ENCODE data around the gene CRB2. TPM values are rescaled to one million over a fixed set of nuclear protein-coding genes. Genes with fewer than 3 reads are reported as not detected.
A peak's percentile ranks its signal among the peaks of the same experiment; 100 is the strongest.

Gene CRB2
- total and polyA plus RNA-seq, 2 experiments from 2014 or later: 5.5 to 7.0 TPM

DNA sequence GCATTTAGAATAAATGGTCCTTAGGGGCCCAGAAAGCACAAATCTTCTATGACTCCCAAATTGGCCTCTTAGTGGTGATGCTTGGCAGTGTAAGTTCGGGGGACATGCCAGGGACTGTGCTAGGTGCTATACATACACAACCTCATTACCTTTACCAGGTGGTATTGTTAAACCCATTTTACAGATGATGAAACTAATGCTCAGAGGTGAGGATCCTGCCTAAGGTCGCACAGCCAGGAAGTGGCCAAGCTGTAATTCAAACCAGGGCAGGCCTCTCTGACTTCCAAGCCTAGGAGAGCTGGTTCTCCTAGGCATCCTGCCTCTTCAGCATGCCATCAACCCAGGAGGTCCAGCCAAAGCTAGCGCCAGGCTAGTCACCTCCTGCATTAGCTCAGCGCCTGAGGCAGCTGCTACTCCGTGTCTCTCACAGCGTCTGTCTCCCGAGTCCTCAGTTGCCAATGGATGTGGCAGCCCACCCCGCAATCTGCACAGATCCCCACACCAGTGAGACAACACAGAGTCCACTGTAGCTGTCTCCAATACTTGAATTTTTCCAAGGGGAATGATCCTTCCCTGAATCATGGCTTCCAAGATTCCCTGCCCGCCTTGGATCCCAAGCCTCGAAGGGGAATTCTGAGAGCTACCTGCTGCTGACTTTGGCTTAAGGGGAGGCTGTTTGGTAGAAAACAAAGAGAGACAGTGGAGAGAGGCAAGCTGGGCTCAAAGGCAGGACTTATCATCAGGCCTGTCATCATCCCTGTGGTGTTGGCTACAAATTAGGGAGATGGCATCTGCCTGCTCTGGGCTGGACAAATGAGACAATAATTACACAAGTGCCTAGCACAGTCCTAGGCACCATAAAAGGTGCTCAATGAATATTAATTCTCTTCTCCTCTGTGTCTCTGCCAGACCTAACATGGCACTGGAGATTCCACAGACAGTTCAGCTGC, 52.6 kb downstream of the CRB2 start:
- Histone ChIP-seq H3K36me3 (replicated peaks; ENCODE audit: insufficient read depth, low read depth) (no peaks in the 10 kb centered on the region), H3K79me2 (no peaks in the 10 kb centered on the region)

DNA sequence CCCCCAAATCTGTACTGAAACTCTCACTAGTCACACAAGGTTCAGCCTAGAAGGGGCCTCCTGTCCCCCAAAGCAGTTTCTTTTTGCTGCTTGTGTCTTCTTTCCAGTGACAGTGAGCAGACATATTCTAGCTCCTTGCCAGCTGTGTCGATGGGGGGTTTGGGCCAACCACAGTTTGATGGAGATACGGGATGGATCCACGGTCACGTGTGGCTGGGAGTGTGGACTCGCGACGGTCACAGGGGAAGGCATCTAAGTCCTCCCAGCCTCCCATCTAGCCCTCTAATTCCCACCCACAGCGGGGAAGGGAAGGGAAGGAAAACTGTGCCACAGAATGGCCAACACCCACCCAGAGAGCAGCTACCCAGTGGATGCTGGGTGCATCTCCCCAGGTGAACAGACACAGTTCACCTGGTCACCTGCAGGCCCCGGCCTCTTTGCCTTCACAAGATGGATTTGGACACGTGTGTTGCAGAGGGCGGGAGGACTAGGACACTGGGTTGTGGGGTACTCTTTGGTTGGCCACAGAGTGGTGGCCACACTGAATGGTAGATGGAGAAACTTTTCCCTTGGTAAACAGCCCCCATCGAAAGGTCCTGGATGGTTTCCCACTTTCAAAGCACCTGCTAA, 54.4 kb downstream of the CRB2 start:
- Histone ChIP-seq H3K79me2 (no peaks in the 10 kb centered on the region), H3K4me3 (no peak overlapping the region), H2AFZ (no peak overlapping the region), H3K27me3 (no peaks in the 10 kb centered on the region), H3K4me2 (no peak overlapping the region), H3K36me3 (replicated peaks; ENCODE audit: insufficient read depth, low read depth) (no peaks in the 10 kb centered on the region), H3K9me3 (ENCODE audit: low read depth) (no peaks in the 10 kb centered on the region), H3K27ac (no peak overlapping the region), H3K4me1 (ENCODE audit: insufficient read depth) (peaks cover 10% of the 10 kb centered on the region), H3K9me2 (replicated peaks; ENCODE audit: insufficient read depth) (no peaks in the 10 kb centered on the region), H4K20me1 (ENCODE audit: insufficient read depth, poor library complexity, severe bottlenecking) (no peaks in the 10 kb centered on the region)
- no peak for DNase-seq (ENCODE audit: low spot score)
- 95% methylated on average over 11 of the region's 12 CpGs for WGBS (ENCODE audit: low lambda C conversion rate, missing lambda C conversion rate)
- TF ChIP-seq EZH2 (IDR thresholded peaks at IDR 0.05; ENCODE audit: borderline replicate concordance) (no peak), EZH2phosphoT487 (IDR thresholded peaks at IDR 0.05; ENCODE audit: low read depth, severe bottlenecking, unreplicated experiment) (no peak)
- TF ChIP-seq, protein P1, sequence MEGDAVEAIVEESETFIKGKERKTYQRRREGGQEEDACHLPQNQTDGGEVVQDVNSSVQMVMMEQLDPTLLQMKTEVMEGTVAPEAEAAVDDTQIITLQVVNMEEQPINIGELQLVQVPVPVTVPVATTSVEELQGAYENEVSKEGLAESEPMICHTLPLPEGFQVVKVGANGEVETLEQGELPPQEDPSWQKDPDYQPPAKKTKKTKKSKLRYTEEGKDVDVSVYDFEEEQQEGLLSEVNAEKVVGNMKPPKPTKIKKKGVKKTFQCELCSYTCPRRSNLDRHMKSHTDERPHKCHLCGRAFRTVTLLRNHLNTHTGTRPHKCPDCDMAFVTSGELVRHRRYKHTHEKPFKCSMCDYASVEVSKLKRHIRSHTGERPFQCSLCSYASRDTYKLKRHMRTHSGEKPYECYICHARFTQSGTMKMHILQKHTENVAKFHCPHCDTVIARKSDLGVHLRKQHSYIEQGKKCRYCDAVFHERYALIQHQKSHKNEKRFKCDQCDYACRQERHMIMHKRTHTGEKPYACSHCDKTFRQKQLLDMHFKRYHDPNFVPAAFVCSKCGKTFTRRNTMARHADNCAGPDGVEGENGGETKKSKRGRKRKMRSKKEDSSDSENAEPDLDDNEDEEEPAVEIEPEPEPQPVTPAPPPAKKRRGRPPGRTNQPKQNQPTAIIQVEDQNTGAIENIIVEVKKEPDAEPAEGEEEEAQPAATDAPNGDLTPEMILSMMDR (IDR thresholded peaks at IDR 0.05; ENCODE audit: poor library complexity): no peak

More for the DNA sequence above, 52.6 kb downstream of the CRB2 start:
- no peak overlapping the region for H2AFZ ChIP-seq
- H3K9me2 ChIP-seq (replicated peaks; ENCODE audit: insufficient read depth): no peaks in the 10 kb centered on the region
- H3K9me3 ChIP-seq (ENCODE audit: low read depth): no peaks in the 10 kb centered on the region
- no peak overlapping the region for H3K4me3 ChIP-seq
- no peaks in the 10 kb centered on the region for H3K27me3 ChIP-seq
- no peaks in the 10 kb centered on the region for H4K20me1 ChIP-seq (ENCODE audit: insufficient read depth, poor library complexity, severe bottlenecking)
- H3K4me1 ChIP-seq (ENCODE audit: insufficient read depth): peaks cover 10% of the 10 kb centered on the region
- H3K27ac ChIP-seq: peak overlapping the region; percentile 55
- peak overlapping the region; percentile 25 for H3K4me2 ChIP-seq
- no peak for DNase-seq (ENCODE audit: low spot score)
- WGBS (ENCODE audit: low lambda C conversion rate, missing lambda C conversion rate): 92% methylated on average over 10 of the region's 10 CpGs
- no peak for TF ChIP-seq EZH2phosphoT487 (IDR thresholded peaks at IDR 0.05; ENCODE audit: low read depth, severe bottlenecking, unreplicated experiment)
- TF ChIP-seq, protein P1 (IDR thresholded peaks at IDR 0.05; ENCODE audit: poor library complexity): no peak
- TF ChIP-seq EZH2 (IDR thresholded peaks at IDR 0.05; ENCODE audit: borderline replicate concordance): no peak

DNA sequence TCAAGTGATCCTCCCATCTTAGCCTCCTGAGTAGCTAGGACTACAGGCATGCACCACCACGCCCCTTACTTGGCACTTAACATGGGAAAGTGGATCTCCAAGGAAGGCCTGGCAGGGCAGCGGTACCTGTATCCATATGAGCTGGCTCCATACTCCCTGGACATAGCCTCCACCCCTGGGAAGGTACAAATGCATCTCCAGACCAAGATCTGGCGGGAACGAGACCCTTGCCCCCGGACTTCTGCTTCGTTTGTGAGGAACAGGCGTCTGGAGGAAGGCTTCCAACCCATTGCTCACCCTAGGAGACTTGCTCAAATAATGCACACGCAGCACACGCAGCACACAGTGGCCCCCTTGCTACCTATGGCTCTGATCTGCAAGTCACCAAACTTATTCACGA, 55.2 kb downstream of the CRB2 start:
- no peak overlapping the region for H3K4me2 ChIP-seq
- H3K9me2 ChIP-seq (replicated peaks; ENCODE audit: insufficient read depth): no peaks in the 10 kb centered on the region
- no peak overlapping the region for H3K4me3 ChIP-seq
- H3K27me3 ChIP-seq: no peaks in the 10 kb centered on the region
- H3K4me1 ChIP-seq (ENCODE audit: insufficient read depth): peaks cover 10% of the 10 kb centered on the region
- no peaks in the 10 kb centered on the region for H3K9me3 ChIP-seq (ENCODE audit: low read depth)
- no peaks in the 10 kb centered on the region for H4K20me1 ChIP-seq (ENCODE audit: insufficient read depth, poor library complexity, severe bottlenecking)
- no peak for DNase-seq (ENCODE audit: low spot score)
- H3K27ac ChIP-seq: no peak overlapping the region
- TF ChIP-seq, protein P1 (IDR thresholded peaks at IDR 0.05; ENCODE audit: poor library complexity): no peak
- TF ChIP-seq EZH2phosphoT487 (IDR thresholded peaks at IDR 0.05; ENCODE audit: low read depth, severe bottlenecking, unreplicated experiment): no peak
- no peak for TF ChIP-seq EZH2 (IDR thresholded peaks at IDR 0.05; ENCODE audit: borderline replicate concordance)
- no peaks in the 10 kb centered on the region for H3K36me3 ChIP-seq (replicated peaks; ENCODE audit: insufficient read depth, low read depth)
- H2AFZ ChIP-seq: no peak overlapping the region
- no peaks in the 10 kb centered on the region for H3K79me2 ChIP-seq
- WGBS (ENCODE audit: low lambda C conversion rate, missing lambda C conversion rate): 99% methylated on average over 10 of the region's 10 CpGs
